Left colon (tissue), 2 donors: ENCODE results near the gene TGM1. TPM values are rescaled to one million over a fixed set of nuclear protein-coding genes. Genes with fewer than 3 reads are reported as not detected.

Experiments used
- ATAC-seq: fragments of 200-7000 bp; cut with Tn5 transposase; one replicate; pipeline ENCODE4 v1.9.1; 2020; ENCODE audit warnings: mild to moderate bottlenecking, moderate library complexity
- DNase-seq, 2 donors: peaks; one replicate each; pipeline ENCODE4 v3.0.0-alpha.2; 2020
- intact Hi-C, 2 donors: fragments of 100-400 bp; cut with DNase I in 1 of 2; cut with micrococcal nuclease in 1 of 2; formaldehyde crosslinking; loops; one replicate each; pipeline versions ENCODE4 v1.11.2 to v1.14.0; 2022; cut with DNase I, micrococcal nuclease
- total RNA-seq, 2 donors: library from RNA; stranded (reverse); fragmentation: NEBNext Ultra II Directional; extraction: Animal tissue kit (Norgen Biotek cat#: 25700); gene quantifications; one replicate each; pipeline ENCODE4 v1.2.1, GENCODE V29; 2021
- donor health status: DM: no; HTN: no; CAD: no.
- donor health status: DM: yes; HTN: yes; CAD: no.

Gene TGM1
- total RNA-seq, 2 donors from 2014 or later = 2.3 to 2.9 TPM

DNA sequence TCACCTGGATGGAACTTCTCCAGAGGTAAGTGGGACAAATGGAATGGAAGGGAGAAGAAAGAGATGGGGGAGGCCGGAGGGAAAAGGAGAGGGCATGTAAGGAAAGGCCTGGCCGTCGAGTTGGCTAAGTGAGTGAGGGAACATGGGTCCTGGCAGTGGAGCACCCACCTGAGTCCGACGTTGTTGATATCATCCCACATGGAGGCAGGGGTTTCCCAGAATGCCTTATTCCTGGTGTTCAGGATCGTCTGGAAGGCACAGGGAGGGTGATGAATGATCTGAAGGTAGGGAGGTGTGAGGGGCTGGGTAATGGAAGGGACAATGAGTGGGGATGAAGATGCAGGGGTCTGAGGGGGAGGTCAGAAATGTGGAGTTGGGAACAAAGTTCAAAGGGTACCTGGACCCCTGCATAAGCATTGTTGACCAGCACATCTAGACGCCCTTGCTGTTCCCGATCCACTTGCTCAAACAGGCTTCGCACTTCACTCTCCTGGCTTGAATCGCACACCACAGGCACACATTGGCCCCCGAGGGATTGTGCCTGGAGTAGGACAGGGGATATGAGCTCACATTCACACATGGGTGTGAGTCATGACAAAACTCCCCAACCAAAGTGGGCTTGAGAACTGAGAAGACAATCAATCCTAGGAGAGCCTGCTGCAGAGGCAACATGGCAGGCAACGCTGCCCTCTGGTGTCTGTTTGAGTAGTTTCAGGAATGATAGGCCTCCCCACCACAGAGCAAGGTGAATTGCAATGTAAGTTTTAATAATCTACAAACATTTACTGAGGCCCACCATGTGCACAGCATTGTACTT is 33.6 kb upstream of the TGM1 start:
- intact Hi-C loops = loop anchor here in 1 of 2 donors (5.0 kb wide), 1 partner anchor 54 kb away; the partner anchor contains the start of gene TINF2
- DNase-seq (peak in 1 of 2 donors; percentile 68), ATAC-seq (peak; percentile 32)

GRCh38 chr14:24293525-24293924 is 30.5 kb upstream of the TGM1 start:
- DNase-seq = no peak
- intact Hi-C loops = no loop called here
- ATAC-seq = no peak

DNA sequence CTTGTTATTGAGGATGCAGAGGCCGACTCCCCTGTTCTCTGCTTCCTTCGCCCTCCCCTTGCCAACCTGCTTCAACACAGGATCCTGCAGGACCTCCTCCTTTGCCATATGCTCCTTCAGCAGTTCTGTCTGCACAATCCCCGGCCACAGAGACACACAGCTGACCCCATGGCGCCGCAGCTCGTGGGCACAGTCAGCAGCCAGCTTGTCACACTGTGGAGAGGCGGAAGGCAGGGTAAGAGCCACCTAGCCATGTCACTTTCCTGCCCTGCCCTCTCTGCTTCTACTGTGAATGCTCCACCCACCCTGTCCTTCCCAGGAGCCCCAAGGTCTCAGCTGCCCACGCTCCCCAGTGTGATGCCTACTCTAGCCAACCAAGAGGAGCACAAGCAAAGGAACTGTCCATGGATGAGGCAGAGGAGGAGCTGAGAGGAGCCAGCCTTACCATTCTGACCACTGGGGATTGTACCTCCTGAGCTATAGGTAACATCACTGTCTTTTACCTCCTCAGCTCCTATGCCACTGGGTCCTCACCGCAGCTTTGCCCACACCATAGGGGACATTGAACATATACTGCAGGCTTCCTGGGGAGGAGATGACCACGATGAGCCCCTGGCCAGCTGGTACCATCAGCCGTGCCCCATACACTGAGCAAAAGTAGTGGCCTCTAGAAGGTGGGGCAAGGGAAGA is 29.3 kb upstream of the TGM1 start:
- intact Hi-C loops = no loop called here
- DNase-seq (no peak), ATAC-seq (no peak)

DNA sequence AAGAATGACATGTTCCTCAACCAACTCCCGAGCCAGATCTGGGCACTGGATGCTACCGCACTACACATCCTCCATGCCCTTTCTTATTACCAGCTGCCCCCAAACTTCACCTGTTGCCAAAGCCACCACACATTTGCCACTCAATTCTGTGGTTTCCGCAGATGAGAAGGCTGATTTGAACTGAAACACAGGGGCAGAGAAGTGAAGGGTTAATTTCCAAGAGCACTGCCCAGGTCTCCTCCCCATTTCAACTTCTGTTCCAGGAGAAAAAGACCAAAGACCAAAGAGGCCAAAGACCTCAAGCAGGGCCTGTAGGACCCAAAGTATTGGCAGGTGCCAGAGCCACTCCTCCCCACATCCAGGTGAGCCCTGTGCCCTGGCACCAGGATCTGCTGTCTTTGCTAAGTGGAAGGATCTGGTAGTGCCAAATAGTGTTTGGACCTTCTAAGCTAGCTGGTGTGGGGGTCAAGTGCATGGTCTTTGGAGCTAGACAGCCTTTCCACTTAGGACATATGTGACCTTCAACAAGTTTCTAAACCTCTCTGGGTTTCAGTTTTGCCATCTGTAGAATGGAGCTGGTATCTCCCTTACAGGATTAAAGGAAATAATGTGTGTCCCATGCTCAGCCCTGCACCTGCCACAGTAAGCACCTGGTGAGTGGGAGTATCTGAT is 28.6 kb upstream of the TGM1 start:
- no peak for ATAC-seq
- no peak for DNase-seq
- intact Hi-C loops = no loop called here

- DNase-seq (no peak), ATAC-seq (no peak)
- intact Hi-C loops = no loop called here
These were observed 27.8 kb upstream of the TGM1 start for GRCh38 chr14:24290746-24291145.

DNA sequence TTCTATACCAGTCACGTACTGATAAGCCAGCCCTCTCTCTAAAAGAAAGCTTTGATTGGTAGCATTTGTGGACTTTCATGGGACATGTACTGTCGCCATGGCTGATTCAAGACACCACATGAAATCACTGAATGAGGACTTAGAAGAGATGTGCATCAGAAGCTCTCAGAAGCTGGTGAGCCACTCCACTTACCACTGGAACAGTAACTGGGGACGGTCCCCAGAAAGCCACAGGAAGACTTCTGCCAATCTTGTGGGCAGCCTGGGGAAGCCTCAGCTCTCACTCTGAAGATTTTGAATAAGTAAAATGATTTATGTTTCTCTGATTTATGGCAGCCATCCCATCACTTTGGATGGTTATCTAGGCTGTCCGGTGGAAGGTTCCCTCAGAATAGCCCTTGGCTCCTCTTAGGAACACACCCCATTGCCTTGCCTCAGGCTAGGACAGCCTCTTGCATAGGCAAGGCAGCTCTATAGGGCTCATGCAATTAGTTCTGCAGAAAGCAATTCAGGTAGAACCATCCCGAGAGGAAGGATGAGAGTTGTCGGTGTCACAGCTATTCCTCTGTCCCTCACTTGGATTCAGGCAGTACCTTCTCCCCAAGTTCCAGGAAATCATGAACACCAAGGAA is 26.8 kb upstream of the TGM1 start:
- DNase-seq (no peak), ATAC-seq (no peak)
- intact Hi-C loops = no loop called here

- no peak for ATAC-seq
- no peak for DNase-seq
- intact Hi-C loops = no loop called here
These were observed 24.0 kb upstream of the TGM1 start for GRCh38 chr14:24286996-24287395.

DNA sequence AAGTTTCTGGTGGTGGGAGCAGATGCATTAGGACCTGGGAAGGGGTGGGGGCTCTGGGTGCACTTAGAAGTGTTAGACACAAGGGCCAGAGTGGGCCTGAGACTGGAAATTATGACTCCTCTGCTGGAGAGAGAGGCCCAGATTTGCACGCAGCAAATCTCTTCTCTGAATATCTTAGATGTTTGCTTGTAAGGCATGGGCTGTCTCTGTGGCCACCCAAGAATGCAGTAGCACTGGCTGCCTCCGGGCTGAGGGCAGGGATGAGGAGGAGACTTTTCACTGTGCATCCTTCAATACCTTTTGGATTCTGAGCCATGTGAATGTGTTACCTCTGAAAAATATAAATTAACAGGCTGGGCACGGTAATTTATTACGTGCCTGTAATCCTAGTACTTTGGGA is 22.4 kb upstream of the TGM1 start:
- ATAC-seq (no peak), DNase-seq (no peak)
- intact Hi-C loops = no loop called here

DNA sequence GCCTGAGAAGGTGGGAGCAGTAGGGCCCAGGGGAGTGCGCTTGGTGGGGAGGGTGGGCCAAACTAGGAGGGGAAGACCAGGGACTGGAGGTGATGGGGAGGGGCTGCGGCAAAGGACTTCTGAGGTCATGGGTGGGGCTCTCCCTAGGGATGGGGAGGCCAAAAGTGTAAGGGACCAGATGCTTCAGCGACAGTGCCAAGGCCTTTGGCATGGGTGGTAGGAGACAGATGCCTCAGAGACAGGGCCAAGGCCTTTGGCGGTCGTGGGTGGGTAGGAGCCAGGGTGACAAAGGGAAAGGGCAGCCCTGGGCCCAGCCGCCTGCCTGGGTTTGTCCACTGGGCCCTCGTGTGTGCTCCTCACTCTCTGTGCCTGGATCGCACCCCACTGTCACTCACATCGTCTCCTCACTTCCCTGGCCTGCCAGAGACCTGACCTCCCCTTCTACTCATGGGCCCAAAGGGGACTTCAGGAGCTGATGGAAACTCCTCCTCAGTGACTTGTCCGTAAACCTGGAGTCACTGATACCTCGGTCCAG is 21.6 kb upstream of the TGM1 start:
- no peak for ATAC-seq
- no peak for DNase-seq
- intact Hi-C loops = no loop called here

DNA sequence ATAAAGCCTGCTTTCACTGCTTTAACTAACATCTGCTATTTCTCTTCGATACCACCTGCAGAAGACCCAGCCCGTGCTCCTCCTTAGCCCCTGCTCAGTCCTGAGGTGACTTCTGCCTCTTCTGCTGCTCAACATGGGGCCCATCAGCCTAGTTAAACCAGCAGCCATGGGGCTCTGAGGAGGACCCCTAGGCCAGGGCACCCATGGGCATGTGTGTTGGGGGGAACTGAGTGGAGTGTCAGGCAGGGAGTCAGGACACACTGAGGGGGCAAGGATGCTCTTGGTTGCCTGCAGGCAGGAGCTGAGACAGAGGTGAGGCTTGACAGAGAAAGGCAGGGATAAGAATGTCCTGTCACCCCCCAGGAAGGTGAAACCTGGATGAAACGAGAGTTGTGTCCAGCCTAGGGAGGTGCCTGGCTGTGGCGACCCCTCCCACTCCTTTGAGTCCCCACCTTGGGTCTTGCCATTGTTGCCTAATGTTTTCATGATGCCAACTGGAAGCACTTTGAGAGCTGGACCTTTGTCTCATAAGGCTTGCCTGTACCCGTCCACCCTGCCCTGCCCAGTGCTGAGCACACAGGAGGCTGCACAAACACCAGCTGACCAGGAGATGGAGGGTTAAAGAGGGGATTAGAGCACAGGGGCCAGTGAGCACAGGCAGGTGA is 21.0 kb upstream of the TGM1 start:
- intact Hi-C loops = no loop called here
- ATAC-seq = no peak
- DNase-seq = no peak

- ATAC-seq (no peak), DNase-seq (no peak)
- intact Hi-C loops = no loop called here
These were observed 19.8 kb upstream of the TGM1 start for GRCh38 chr14:24282736-24283135.

- intact Hi-C loops = no loop called here
- no peak for ATAC-seq
- no peak for DNase-seq
These were observed 18.7 kb upstream of the TGM1 start for GRCh38 chr14:24281636-24282035.

DNA sequence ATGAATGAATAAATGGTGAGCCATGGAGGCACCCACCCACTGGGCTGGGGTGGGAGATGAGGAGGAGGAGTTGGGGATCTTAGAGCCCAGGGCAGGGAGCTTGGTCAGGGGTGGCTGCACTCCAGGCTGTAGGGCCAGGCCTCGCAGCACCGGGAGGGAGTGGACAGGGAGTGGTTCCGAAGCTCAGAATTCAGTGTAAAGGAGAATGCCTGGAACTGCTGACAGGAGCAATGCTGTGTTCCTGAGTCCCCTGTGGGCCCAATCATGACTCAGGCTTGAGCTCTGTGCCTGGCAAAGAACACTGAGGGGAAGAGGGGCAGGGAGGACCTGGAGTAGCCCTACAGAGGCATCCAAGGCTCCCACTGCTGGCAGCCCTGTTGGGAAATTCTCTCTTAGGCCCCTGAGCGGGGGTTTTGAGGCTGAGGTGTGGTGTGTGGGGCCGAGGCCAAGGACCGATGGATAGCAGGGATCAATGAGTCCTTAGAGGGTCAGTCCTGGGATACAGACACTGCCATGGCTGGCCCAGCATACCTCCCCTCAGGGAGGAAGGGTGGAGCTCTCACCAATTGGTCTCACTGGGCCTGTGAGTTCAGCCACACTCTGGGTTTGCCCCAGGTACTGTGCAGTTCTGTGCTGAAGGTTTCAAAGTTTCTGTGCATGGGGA is 18.0 kb upstream of the TGM1 start:
- intact Hi-C loops = no loop called here
- ATAC-seq = no peak
- no peak for DNase-seq

DNA sequence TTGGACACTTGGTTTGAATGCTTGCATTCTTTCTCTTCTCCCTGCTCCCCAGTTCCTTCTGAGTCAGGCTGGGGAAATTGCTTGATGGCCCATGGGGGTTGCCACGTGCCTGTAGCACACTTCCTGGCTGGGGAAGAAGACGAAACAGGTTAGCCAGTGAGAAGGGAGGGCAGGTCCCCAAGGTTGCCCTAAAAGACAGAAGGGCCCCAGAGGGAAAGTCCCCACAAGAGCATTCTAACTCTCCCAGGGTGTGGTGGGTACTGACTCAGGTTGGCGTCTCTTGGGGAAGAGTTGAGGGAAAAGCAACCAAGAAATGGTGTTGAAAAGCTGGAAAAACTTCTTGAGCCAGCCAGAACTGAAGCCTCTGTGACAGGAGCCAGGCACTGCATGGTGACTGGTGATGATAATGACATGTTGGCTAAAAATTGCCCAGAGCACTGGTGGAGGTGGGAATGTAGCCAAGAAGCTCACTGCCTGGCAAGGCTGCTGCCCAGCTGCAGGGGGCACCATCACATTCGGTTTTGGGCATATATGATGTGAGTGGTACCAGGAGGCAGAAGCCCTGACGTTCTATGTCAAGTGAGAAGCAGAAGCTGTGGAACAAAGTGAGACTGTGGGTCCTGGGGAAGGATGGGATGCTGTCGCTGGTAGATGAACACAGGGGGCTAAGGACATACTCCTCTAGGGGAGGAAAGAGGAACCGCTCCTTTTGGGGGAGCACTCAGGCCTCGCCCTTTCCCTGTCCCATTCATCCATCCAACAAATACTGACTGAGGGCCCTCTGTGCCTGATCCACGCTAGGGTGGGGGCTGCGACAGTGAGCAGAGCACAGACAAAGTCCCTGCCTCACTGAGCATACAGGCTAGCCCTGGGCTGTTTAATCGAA is 16.6 kb upstream of the TGM1 start:
- intact Hi-C loops = no loop called here
- DNase-seq = no peak
- ATAC-seq = peak; percentile 21

- DNase-seq = no peak
- ATAC-seq = no peak
- intact Hi-C loops = no loop called here
These were observed 15.4 kb upstream of the TGM1 start for GRCh38 chr14:24278424-24278823.

- ATAC-seq (no peak), DNase-seq (no peak)
These were observed 14.8 kb upstream of the TGM1 start for GRCh38 chr14:24277606-24278321.

DNA sequence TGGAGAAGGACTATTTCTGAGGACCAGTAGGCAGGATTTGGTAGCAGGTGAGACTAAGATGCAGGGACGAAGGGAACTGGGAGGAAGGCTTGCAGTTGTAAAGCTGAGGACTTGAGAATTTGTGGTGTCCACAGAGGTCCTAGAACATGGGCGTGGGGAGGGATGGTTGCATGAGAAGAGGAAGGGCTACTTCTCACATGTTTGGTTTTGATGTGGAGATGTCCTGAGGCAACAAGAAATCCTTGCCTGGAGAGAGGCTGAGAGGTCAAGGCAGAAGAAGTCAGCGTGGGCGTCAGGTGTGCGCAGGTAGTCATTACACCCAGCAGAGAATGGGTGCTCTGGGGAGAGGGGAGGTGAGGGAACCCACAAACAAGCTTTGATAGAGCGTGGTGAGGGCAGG is 14.1 kb upstream of the TGM1 start:
- DNase-seq = no peak
- ATAC-seq = no peak
- intact Hi-C loops = no loop called here

More at GRCh38 chr14:24277606-24278321, 14.8 kb upstream of the TGM1 start:
- intact Hi-C loops = no loop called here
